Measurements from ENCODE around the gene DNAH6. TPM values are rescaled to one million over a fixed set of nuclear protein-coding genes. Genes with fewer than 3 reads are reported as not detected.

DNAH6 gene
- total RNA-seq, 1 donor from 2014 or later, result not detected

DNA sequence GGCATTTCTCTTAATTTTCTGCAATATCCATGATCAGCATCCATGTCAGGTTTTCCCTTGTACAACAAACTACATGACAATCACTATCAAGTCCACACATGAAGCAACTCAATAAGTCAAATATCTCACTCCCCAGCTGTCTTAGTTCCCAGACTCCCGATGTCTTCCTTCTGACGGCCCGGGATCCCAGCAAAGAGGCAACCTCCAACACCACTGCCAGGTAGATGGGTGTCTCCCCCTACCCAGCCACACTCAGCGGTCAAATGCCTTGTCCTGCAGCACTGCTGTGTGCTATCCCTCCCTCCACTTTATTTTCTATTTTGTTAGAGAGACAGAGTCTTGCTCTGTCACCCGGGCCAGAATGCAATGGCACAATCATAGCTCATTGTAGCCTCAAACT is 341.3 kb downstream of the DNAH6 start:
- no peaks in the 10 kb centered on the region for H3K36me3 ChIP-seq
- no peaks in the 10 kb centered on the region for H3K27me3 ChIP-seq
- no peaks in the 10 kb centered on the region for H3K9me3 ChIP-seq
- intact Hi-C loops (cut with DNase I), result no loop called here
- TF ChIP-seq, protein P1, sequence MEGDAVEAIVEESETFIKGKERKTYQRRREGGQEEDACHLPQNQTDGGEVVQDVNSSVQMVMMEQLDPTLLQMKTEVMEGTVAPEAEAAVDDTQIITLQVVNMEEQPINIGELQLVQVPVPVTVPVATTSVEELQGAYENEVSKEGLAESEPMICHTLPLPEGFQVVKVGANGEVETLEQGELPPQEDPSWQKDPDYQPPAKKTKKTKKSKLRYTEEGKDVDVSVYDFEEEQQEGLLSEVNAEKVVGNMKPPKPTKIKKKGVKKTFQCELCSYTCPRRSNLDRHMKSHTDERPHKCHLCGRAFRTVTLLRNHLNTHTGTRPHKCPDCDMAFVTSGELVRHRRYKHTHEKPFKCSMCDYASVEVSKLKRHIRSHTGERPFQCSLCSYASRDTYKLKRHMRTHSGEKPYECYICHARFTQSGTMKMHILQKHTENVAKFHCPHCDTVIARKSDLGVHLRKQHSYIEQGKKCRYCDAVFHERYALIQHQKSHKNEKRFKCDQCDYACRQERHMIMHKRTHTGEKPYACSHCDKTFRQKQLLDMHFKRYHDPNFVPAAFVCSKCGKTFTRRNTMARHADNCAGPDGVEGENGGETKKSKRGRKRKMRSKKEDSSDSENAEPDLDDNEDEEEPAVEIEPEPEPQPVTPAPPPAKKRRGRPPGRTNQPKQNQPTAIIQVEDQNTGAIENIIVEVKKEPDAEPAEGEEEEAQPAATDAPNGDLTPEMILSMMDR (IDR thresholded peaks at IDR 0.05), result no peak
- H3K4me3 ChIP-seq, result no peak overlapping the region
- H3K4me1 ChIP-seq, result no peaks in the 10 kb centered on the region
- H3K27ac ChIP-seq, result no peak overlapping the region
- peak in 1 of 2 donors; percentile 15 for DNase-seq (ENCODE audit: low spot score in 2 of 2)

DNA sequence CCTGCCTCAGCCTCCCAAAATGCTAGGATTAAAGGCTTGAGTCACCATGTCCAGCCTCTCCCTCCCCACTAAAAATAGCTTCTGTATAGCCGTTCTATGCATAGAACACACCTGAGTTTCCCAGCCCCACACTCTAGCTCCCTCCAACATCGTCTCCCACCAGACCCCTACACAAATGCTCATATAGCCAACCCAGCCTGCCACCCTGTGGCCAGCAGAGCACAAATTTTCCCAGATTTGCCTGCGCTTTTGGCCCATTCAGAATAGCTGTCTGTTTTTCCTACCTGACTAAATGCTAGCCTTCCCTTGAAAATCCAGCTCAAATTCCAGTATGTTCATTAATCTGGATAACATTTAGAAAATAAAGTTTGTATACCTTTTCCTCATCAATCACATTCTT is 341.8 kb downstream of the DNAH6 start:
- intact Hi-C loops (cut with DNase I), result no loop called here
- H3K4me1 ChIP-seq, result no peaks in the 10 kb centered on the region
- no peaks in the 10 kb centered on the region for H3K9me3 ChIP-seq
- no peak overlapping the region for H3K27ac ChIP-seq
- H3K36me3 ChIP-seq, result no peaks in the 10 kb centered on the region
- TF ChIP-seq, protein P1 (IDR thresholded peaks at IDR 0.05), result no peak
- H3K27me3 ChIP-seq, result no peaks in the 10 kb centered on the region
- DNase-seq (ENCODE audit: low spot score in 2 of 2), result no peak
- no peak overlapping the region for H3K4me3 ChIP-seq

DNA sequence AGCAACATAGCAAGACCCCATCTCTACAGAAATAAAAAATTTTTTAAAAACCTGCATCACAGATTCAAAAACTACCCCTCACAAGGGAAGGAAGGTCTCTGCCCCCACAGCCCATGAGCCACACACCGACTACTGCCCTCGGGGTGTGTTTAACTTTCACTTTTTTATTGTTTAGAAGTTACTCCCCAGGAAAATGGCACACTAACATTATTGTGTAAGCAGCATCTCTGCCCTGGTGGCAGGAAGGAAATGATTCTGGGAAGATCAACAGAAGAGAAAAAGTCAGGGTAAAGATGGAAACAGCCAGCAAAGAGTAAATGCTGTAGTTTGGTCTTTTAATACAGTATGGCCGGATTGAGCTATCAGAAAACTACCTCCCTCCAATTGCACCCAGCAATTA is 342.6 kb downstream of the DNAH6 start:
- no peak for DNase-seq (ENCODE audit: low spot score in 2 of 2)
- intact Hi-C loops (cut with DNase I), result no loop called here
- no peaks in the 10 kb centered on the region for H3K27me3 ChIP-seq
- H3K9me3 ChIP-seq, result no peaks in the 10 kb centered on the region
- no peak overlapping the region for H3K27ac ChIP-seq
- no peaks in the 10 kb centered on the region for H3K4me1 ChIP-seq
- H3K4me3 ChIP-seq, result no peak overlapping the region
- TF ChIP-seq, protein P1 (IDR thresholded peaks at IDR 0.05), result no peak
- H3K36me3 ChIP-seq, result no peaks in the 10 kb centered on the region

DNA sequence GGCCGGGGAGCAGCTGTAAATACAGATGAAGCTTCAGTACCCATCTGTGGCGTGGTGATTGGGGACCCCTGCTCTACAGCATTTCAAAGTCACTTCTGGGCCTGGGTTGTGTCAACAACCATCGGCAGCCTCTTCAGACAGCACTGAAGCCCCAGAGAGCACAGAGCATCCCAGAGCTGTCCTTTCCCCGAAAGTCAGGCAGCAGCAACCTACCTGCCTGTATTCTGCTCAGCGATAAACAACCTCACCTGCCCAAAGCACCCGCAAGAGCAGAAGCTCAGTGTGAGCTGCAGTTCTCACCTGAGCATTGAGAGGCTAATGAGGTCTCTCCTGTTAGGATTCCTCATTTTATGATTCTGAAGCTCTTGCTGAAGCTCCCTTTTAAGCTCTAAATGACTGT is 345.2 kb downstream of the DNAH6 start:
- no peaks in the 10 kb centered on the region for H3K9me3 ChIP-seq
- intact Hi-C loops (cut with DNase I), result no loop called here
- no peaks in the 10 kb centered on the region for H3K36me3 ChIP-seq
- H3K27ac ChIP-seq, result no peak overlapping the region
- peak in 1 of 2 donors; percentile 38 for DNase-seq (ENCODE audit: low spot score in 2 of 2)
- no peaks in the 10 kb centered on the region for H3K27me3 ChIP-seq
- no peak overlapping the region for H3K4me3 ChIP-seq
- TF ChIP-seq, protein P1 (IDR thresholded peaks at IDR 0.05), result no peak
- no peaks in the 10 kb centered on the region for H3K4me1 ChIP-seq

DNA sequence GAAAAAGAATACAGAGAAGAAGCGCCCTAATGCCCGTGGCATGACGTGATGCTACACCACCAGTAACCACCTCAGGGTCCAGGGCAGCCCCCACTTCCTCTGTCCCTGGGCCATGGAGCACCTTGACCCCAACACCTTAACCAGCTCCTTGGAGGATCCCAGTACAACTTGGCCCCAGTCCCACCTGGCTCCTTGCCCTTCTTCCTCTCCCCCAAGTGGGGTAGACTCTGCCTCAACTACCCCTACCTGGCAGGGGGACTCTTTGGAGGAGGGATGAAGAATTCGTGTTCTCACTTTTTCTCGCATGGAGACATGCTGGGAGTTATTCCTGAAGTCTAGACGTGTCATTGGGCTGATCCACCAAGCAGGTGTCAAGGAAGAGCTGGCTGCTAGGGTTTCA is 345.7 kb downstream of the DNAH6 start:
- intact Hi-C loops (cut with DNase I), result no loop called here
- DNase-seq (ENCODE audit: low spot score in 2 of 2), result peak in 1 of 2 donors; percentile 61
- TF ChIP-seq, protein P1 (IDR thresholded peaks at IDR 0.05), result no peak
- Histone ChIP-seq H3K36me3 (no peaks in the 10 kb centered on the region), H3K4me1 (no peaks in the 10 kb centered on the region), H3K27ac (no peak overlapping the region), H3K27me3 (no peaks in the 10 kb centered on the region), H3K4me3 (no peak overlapping the region), H3K9me3 (no peaks in the 10 kb centered on the region)

DNA sequence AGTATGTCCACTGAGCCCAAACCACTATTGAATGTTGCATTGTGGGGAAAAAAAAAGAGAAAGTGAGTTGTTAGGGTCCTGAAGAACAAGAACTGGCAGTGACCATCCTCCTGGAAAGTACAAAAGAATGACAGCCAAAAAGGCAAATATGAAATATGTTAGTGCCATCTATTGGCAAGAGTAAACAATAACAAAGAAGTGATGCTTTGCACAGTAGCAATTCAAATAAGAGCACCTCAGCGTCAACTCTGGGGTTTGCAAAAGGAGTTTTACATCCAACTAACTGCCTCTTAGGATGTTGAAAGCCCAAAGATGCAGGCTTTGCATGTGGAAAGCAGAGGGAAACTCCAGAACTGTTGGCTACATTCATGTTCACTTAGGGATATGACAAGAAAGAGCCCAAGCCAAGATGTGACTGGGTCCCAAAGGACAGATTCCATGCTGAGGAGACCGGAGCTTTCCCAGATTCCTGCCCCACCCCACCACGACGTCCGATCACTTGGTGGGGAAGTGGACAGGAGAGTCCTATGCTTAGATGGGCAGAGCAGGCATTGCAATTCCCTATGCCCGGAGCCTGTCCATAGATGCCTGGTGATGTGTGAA is 349.0 kb downstream of the DNAH6 start:
- DNase-seq (ENCODE audit: low spot score in 2 of 2), result no peak

More for the DNA sequence above, 349.0 kb downstream of the DNAH6 start:
- Histone ChIP-seq H3K27me3 (no peaks in the 10 kb centered on the region), H3K36me3 (no peaks in the 10 kb centered on the region), H3K9me3 (no peaks in the 10 kb centered on the region), H3K4me1 (no peaks in the 10 kb centered on the region), H3K27ac (no peak overlapping the region), H3K4me3 (no peak overlapping the region)
- intact Hi-C loops (cut with DNase I), result no loop called here
- TF ChIP-seq, protein P1 (IDR thresholded peaks at IDR 0.05), result no peak

All from ascending aorta (tissue), 2 donors.